GM18499 (cell line): Measurements from ENCODE around the gene TRMU.
"Not testable (repeated sequence)": the region's sequence is repeated elsewhere in the genome, so short reads cannot be mapped to it uniquely, and the experiment has no call there.

Experiments
- ATAC-seq: cut with Tn5 transposase; IDR thresholded peaks from one replicate; pipeline ENCODE4 v1.9.1; 2021; ENCODE audit warnings: moderate number of reproducible peaks; ENCODE audit not compliant: insufficient read depth, unreplicated experiment

TRMU gene

DNA sequence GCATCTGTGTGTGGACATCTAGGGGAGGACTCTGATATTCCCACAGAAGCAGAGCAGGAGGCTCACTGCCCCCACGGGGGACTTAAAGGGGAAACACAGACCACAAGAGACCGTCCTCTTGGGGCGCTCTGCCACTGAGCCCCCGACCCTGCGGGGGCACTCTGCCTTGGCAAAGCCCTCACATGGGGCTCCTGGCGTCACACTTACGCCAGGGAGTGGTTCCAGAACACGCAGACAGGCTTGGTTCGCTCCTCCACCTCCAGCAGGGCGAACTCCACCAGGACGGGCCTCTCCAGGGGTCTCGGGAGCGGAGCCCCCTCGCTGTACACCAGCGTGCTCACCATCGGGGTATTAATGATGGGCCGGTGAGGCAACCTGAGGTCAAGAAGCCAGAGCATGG lies 45.1 kb downstream of the TRMU start:
- ATAC-seq = no peak

GRCh38 chr22:46381142-46381541 lies 45.6 kb downstream of the TRMU start:
- ATAC-seq = no peak

DNA sequence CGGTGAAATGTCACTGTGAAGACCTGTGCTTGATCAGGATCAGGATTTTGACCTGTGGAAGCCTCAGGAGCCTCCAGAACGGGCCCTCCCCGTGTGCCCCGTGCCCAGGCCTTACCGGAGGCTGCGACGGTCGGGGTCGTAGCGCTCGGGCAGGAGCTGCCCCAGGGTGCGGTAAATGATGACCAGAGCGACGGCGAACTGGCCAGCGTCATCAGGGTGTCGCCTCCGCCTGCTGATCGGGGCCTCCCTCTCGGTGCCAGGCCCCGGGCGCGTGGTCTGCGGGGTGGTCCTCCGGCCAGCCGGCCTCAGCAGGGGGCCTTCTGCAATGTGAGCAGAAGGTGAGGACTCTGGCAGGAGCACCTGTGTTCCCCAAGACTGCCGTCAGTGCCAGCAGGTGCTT lies 46.2 kb downstream of the TRMU start:
- ATAC-seq = no peak

GRCh38 chr22:46382524-46382923 lies 47.0 kb downstream of the TRMU start:
- ATAC-seq = no peak

- ATAC-seq = no peak
These were observed 50.8 kb downstream of the TRMU start for GRCh38 chr22:46386312-46386711.

DNA sequence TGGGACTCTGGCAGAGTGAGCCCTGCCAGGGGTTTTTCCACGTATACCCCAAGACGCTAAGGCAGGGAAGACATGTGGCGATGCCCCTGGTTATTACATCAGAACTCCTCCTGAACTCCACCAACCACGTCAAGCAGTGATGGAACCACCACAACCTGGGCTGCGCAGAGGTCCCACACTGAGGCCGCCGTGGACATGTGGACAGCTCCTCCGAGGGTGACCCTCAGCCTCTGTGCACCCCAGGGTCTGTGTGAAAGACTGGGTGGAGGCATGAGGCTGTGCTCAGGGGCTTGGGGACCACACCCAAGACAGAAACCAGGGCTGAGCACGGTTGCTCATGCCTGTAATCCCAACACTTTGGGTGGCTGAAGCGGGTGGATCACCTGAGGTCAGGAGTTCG lies 52.2 kb downstream of the TRMU start:
- no peak for ATAC-seq

DNA sequence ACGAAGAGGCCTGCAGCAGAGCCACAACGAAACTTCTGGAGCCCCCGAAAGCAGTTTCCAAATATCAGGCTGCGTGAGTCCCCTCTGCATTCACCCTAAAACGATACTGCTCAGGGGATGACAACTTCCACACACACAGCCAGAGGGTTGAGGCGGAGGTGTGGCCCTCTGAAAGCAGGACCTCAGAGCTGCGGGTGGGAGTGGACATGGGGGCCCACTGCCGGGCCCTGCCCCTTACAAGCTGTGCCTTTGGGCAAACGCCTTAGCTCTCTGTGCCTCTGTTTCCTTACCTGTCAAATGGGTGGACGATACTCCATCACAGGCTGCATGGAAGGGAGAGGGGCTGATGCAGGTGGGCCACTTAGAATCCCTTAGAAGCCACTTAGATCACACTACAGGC lies 53.1 kb downstream of the TRMU start:
- ATAC-seq = no peak

GRCh38 chr22:46389081-46389480 lies 53.6 kb downstream of the TRMU start:
- ATAC-seq = no peak

DNA sequence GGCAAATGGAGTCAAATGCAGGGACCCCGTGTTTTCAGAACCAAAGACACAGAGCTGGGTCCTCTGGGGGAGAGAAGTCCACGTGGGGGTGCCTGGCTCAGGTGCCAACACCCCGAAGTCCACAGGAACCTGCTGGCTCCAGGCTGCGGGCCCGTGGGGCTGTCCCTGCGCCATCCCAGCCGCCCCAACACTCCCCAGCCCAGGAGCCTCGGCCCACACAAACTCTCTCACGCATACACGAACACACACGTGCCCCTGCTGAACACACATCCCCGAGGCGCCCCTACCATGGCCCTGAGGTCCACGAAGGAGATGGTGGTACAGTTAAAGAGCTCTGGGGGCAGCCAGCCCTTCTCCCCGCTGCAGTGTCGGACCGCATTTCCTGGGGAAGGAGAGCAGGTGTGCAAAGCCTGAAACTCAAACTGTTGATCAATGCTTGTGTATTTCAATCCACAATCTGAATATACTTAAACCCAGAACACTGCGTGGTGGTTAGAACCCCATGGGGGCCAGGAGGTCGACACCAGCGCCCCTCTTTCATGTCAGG lies 54.7 kb downstream of the TRMU start:
- no peak for ATAC-seq

DNA sequence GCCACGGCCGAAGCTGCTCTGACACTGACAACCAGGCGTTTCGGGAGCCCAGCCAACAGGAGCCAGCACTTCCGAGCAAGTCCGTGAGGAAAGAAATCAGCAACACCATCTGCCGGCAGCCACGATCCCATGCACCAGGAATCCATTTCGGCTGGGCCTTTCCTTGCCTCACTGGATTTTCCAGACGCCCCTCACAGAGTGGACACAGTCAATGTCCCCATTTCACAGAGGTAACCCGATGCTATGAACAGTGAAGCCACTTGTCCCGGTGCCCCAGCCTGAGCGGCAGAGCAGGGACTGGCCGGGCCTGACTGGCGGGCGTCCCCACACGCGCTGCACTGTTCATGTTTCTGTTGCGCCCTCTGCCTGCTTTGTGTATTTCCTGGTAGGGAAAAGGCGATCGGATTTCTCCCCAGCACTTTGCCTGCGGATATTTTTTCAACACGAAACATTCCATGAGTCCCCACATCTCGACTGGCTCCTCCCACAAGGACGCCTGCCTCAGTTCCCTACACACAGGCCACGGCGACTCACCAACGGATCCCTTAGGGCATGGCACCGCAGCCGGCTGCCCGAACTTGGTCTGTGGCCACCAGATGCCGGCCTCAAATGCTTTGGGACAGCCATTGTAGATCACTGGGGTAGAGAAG lies 55.3 kb downstream of the TRMU start:
- ATAC-seq = no peak

DNA sequence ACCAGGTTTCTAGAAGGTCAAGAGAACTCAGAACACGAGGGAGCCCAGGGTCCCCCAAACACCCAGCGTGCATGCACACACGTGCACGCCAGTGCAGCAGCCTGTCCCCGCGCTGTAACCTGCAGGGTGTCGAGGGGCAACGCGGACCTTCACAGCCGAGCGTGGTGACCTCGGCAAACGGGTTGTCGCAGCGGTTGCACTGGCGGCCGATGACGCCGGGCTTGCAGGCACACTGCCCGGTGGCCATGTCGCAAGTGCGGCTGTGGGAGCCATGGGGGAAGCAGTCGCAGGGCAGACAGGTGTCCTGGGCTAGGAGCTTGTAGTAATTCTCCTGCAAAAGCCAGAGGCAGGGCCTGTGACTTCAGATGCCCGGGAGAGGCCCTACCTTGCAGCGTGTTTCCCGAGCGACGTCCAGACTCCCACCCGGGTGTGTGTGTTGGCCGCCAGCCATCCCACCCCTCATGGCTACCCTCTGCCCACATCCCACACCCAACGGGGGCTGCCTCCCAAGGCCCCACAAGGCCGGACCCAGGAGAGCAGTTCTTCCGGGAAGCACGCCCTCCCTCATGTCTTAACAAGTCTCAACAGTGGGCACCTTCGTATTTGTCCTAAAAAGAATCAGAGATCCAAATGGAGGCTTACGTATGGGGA lies 56.1 kb downstream of the TRMU start:
- ATAC-seq = no peak

DNA sequence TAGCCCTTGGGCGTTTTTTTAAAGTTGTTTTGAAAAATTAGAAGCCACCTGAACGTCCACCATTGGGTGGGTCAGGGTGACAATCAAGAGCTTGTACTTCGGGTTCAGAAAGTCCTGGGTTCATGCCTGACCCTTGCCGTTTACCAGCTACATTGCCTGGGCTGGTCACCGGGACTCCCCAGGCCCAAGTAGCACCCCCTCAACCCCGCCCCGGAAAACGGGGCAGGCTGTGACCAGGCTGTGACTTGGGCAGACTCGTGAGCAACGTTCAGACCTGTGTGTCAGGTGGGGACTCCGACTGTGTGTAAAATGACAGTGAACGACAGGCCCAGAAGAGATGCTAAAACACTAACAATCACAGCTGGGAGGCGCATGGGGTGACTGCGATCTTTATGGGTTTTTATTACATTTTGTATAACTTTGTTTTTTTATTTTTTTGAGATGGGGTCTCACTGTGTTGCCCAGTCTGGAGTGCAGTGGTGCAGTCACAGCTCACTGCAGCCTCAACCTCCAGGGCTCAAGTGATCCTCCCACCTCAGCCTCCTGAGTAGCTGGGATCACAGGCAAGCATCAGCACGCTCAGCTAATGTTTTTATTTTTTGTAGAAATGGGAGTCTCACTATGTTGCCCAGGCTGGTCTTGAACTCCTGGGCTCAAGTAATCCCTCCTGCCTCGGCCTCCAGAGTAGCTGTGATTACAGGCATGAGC lies 56.8 kb downstream of the TRMU start:
- no peak for ATAC-seq

DNA sequence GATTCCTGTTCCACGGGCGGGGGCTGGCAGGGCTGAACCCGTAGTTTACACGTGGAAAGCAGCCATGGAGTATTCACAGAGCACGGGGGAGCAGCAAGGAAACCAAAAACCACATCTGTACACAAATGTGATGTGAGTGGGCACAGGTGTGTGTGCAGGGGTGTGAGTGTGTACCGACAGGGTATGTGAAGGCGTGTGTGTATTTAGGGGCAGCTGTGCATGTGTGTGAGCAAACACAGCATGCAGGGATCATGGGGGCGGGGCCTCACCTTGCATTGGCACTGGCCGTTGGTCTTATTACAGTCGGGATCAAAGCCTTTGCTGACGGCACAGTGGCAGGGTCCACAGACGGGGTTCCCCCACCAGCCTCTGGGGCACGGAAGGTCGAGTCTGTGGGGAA lies 58.4 kb downstream of the TRMU start:
- no peak for ATAC-seq

DNA sequence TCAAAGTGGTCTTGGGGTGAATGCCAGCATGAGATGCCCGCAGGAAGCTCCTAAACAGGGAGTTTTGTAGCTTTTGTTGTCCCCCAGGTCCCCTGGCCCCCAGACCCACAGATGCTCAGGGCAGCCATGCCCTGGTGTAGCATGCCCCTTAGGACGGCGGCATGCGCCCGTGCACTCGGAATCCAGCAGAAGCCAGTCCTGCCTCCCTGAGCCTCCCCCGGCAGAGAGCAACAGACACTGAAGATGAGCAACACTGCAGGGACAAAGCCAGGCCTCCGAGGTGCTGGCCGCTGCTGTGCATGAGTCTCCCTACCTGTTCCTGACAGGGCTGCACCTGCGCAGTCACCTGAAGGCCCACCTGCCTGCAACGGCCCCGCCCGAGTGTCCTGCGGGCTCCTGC lies 59.1 kb downstream of the TRMU start:
- no peak for ATAC-seq

DNA sequence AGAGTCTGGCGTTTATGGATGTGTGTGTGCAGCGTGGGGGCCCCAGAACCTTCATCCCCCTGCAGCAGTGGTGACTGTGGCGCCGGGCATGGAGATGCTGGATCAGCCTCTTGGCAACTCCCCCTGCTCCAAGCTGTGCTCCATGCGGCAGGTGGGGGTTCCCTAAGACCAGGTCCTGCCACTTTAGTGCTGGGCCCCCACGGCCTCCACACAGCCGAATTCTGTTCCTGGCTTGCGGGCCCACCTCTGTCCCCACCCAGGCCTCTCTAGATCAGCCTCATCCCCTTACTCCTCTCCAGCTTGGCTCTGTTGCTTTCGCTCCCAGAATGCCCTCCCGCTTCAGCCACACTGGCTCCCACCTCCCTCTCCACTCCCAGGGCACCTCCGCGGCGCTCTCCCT lies 59.6 kb downstream of the TRMU start:
- no peak for ATAC-seq

DNA sequence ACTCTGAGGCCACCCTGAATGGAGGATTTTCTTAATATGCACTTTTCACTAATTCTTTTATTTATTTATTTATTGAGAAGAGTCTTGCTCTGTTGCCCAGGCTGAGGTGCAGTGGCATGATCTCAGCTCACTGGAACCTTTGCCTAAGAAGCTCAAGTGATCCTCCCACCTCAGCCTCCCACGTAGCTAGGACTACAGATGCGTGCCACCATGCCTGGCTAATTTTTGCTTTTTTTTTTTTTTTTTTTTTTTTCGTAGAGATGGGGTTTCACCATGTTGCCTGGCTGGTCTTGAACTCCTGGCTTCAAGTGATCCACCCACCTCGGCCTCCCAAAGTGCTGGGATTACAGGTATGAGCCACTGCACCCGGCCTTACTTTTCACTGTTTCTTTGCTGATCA lies 61.5 kb downstream of the TRMU start:
- ATAC-seq = not testable (repeated sequence)

DNA sequence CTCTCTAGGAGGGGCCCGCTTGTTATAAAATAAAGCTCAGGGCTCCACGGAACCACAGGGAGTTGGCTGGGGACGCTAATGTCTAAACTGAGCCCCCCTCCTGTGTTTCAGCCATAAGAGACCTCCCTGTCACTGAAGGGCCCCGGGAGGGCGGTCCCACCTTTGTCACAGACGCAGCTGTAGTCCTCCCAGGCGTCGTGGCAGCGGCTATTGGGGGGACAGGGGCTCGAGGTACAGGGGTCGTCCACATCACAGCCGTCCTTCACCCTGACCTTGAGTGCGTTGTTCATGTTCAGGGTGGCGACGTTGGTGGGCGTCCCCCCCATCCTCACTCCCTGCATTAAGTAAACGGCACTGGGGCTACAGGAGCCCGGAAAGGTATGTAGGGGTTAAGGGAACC lies 62.0 kb downstream of the TRMU start:
- no peak for ATAC-seq

DNA sequence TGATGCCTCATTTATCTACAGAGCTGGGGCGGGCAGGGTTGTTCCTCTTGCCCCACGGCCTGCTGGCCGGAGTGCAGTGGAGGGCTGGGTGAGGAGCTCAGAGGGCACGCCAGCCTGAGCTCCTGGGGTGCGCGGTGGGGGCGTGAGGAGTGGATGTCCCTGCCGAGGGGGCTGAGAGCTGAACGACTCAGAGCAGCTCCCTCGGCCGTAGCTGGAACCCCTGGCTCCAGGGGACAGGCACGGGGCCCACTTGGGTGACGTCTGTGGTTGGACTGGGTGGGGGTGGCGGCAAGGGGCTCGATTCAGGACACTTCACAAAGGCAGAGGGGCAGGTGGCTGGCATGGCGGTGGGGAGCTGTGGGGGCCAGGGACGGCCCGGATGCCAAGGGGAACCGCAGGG lies 62.4 kb downstream of the TRMU start:
- no peak for ATAC-seq

DNA sequence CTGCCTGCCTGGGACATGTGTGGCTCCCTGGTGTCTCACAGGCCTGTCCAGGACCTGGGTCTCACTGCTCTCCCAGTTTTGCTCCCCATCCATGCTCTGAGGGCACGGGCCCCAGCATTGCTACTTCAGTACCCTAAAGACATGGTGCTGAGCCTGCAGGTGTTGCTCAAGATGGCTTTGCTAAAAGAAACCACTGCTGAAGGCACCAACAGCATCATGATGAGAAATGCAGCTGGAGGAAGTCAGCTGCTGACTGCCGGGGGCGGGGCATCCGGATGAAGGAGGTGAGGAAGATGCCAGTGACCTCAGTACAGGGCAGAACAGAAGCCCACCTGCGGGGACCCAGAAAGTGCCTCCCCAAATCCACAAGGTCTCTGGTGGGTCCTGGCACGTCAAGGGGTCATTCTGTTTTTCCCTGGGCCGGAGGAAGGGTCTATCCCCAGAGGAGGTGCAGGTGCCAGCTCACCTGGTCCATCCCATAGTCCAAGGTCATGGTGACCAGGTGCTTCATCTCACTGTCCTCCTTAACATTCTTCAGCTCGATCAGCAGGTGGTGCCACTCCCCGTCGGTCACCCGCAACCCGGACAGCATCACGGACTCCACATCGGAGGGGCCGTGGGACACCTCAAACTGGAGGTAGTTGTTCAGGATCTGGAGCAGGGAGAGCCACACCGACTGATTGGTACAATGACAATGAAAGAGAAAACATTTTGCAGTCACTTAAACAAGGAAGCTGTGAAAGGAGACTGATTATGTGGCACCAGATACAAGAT lies 63.9 kb downstream of the TRMU start:
- no peak for ATAC-seq

- ATAC-seq = no peak
These were observed 65.9 kb downstream of the TRMU start for GRCh38 chr22:46401370-46401769.

- ATAC-seq = no peak
These were observed 67.0 kb downstream of the TRMU start for GRCh38 chr22:46402505-46402904.
